ENCODE measurements around the gene ATP5F1A. TPM values are rescaled to one million over a fixed set of nuclear protein-coding genes. Genes with fewer than 3 reads are reported as not detected.

ATP5F1A gene
- total RNA-seq, 1 donor from 2014 or later = 474 TPM

- Histone ChIP-seq H4K20me1 (ENCODE audit: insufficient read depth, low read length) (peaks cover 28% of the 10 kb centered on the region), H3K36me3 (ENCODE audit: insufficient read depth, low read length) (peaks cover 77% of the 10 kb centered on the region)
These were observed 13.7 kb downstream of the ATP5F1A start for GRCh38 chr18:46084431-46084830.

DNA sequence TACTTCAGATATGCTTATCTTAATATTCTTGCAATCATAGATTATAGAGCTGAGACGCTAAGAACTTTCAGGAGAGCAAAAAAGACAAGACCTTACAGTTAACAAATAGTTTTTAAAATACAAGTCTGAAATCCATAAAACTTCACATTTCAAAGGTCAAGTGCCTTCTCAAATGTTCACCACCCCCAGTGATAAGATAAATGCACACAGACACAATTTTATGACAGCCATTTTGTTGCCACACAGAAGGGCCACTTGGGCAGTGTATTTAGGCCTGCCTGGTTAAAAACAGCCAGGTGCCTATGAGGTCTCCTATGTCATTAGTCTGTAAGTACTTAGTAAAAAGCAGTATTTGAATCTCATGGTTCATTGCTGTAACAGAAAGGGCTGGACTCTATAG is 17.9 kb downstream of the ATP5F1A start:
- H3K27me3 Mint-ChIP-seq (ENCODE audit: low read depth, unreplicated experiment) = no peaks in the 10 kb centered on the region
- H3K4me3 Mint-ChIP-seq (ENCODE audit: unreplicated experiment) = no peak overlapping the region
- peaks cover 9% of the 10 kb centered on the region for H3K36me3 Mint-ChIP-seq (ENCODE audit: low read depth, unreplicated experiment)
- no peaks in the 10 kb centered on the region for H3K9me3 Mint-ChIP-seq (ENCODE audit: unreplicated experiment)
- no peak overlapping the region for H3K4me2 ChIP-seq (ENCODE audit: low read length)
- H3K9ac ChIP-seq (ENCODE audit: low read length) = no peak overlapping the region
- peaks cover 8% of the 10 kb centered on the region for H4K20me1 ChIP-seq (ENCODE audit: insufficient read depth, low read length)
- no peak overlapping the region for H2AFZ ChIP-seq (ENCODE audit: low read depth, low read length)
- no peaks in the 10 kb centered on the region for H3K4me1 Mint-ChIP-seq (ENCODE audit: low read depth, unreplicated experiment)
- H3K9me3 ChIP-seq (ENCODE audit: insufficient read depth, low read depth, low read length) = no peaks in the 10 kb centered on the region
- no peaks in the 10 kb centered on the region for H3K79me2 ChIP-seq (ENCODE audit: insufficient read depth, low read length)
- no peak for DNase-seq (ENCODE audit: low read depth)
- no peak overlapping the region for H3K27ac Mint-ChIP-seq (ENCODE audit: unreplicated experiment)
- peaks cover 45% of the 10 kb centered on the region for H3K36me3 ChIP-seq (ENCODE audit: insufficient read depth, low read length)
- no peak overlapping the region for H3K27ac ChIP-seq (ENCODE audit: low read depth, low read length)
- H3K27me3 ChIP-seq (ENCODE audit: insufficient read depth, low read length) = no peaks in the 10 kb centered on the region
- no peak for TF ChIP-seq CTCF (IDR thresholded peaks at IDR 0.05; ENCODE audit: insufficient read depth, low read depth, low read length)
- no peak for TF ChIP-seq EZH2 (IDR thresholded peaks at IDR 0.05; ENCODE audit: insufficient read depth, low read length)
- H3K4me1 ChIP-seq (ENCODE audit: insufficient read depth, low read length) = peaks cover 3% of the 10 kb centered on the region
- no peak overlapping the region for H3K4me3 ChIP-seq (ENCODE audit: insufficient read depth, low read depth, low read length)
- no peak for FAIRE-seq

More at GRCh38 chr18:46084431-46084830, 13.7 kb downstream of the ATP5F1A start:
- no peaks in the 10 kb centered on the region for H3K4me1 ChIP-seq (ENCODE audit: insufficient read depth, low read length)
- peaks cover 1% of the 10 kb centered on the region for H3K9me3 ChIP-seq (ENCODE audit: insufficient read depth, low read depth, low read length)
- no peak overlapping the region for H3K27ac Mint-ChIP-seq (ENCODE audit: unreplicated experiment)
- H3K9ac ChIP-seq (ENCODE audit: low read length) = no peak overlapping the region
- no peak for DNase-seq (ENCODE audit: low read depth)
- H2AFZ ChIP-seq (ENCODE audit: low read depth, low read length) = no peak overlapping the region
- H3K27ac ChIP-seq (ENCODE audit: low read depth, low read length) = no peak overlapping the region
- H3K4me3 Mint-ChIP-seq (ENCODE audit: unreplicated experiment) = no peak overlapping the region
- no peak overlapping the region for H3K4me3 ChIP-seq (ENCODE audit: insufficient read depth, low read depth, low read length)
- no peaks in the 10 kb centered on the region for H3K27me3 Mint-ChIP-seq (ENCODE audit: low read depth, unreplicated experiment)
- H3K36me3 Mint-ChIP-seq (ENCODE audit: low read depth, unreplicated experiment) = peaks cover 30% of the 10 kb centered on the region
- H3K27me3 ChIP-seq (ENCODE audit: insufficient read depth, low read length) = no peaks in the 10 kb centered on the region
- peaks cover 18% of the 10 kb centered on the region for H3K79me2 ChIP-seq (ENCODE audit: insufficient read depth, low read length)
- TF ChIP-seq EZH2 (IDR thresholded peaks at IDR 0.05; ENCODE audit: insufficient read depth, low read length) (no peak), CTCF (IDR thresholded peaks at IDR 0.05; ENCODE audit: insufficient read depth, low read depth, low read length) (no peak)
- FAIRE-seq = no peak
- no peak overlapping the region for H3K4me2 ChIP-seq (ENCODE audit: low read length)
- H3K9me3 Mint-ChIP-seq (ENCODE audit: unreplicated experiment) = peaks cover 6% of the 10 kb centered on the region
- no peaks in the 10 kb centered on the region for H3K4me1 Mint-ChIP-seq (ENCODE audit: low read depth, unreplicated experiment)

DNA sequence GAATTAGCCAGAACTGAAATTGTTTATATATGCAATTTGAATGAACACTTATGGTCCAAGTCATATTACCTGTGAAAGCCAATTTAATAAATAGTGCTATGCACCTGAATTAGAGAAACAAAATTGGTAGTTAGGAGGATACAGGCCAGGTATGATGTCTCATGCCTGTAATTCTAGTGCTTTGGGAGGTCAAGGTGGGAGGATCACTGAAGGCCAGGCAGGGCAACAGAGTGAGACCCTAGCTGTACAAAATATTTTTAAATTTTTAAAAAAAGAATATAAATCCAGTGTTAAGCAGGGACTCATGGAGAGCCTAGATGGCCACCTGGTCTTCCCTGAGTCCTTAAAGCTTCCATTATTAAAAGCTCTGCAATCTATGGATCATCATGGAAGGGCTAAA is 18.8 kb downstream of the ATP5F1A start:
- no peak overlapping the region for H2AFZ ChIP-seq (ENCODE audit: low read depth, low read length)
- TF ChIP-seq EZH2 (IDR thresholded peaks at IDR 0.05; ENCODE audit: insufficient read depth, low read length) (no peak), CTCF (IDR thresholded peaks at IDR 0.05; ENCODE audit: insufficient read depth, low read depth, low read length) (no peak)
- H3K27me3 ChIP-seq (ENCODE audit: insufficient read depth, low read length) = no peaks in the 10 kb centered on the region
- FAIRE-seq (no peak), DNase-seq (ENCODE audit: low read depth) (no peak)
- H3K4me1 Mint-ChIP-seq (ENCODE audit: low read depth, unreplicated experiment) = no peaks in the 10 kb centered on the region
- no peak overlapping the region for H3K4me3 Mint-ChIP-seq (ENCODE audit: unreplicated experiment)
- no peak overlapping the region for H3K4me3 ChIP-seq (ENCODE audit: insufficient read depth, low read depth, low read length)
- peaks cover 8% of the 10 kb centered on the region for H4K20me1 ChIP-seq (ENCODE audit: insufficient read depth, low read length)
- no peaks in the 10 kb centered on the region for H3K9me3 Mint-ChIP-seq (ENCODE audit: unreplicated experiment)
- no peaks in the 10 kb centered on the region for H3K9me3 ChIP-seq (ENCODE audit: insufficient read depth, low read depth, low read length)
- H3K4me1 ChIP-seq (ENCODE audit: insufficient read depth, low read length) = peaks cover 3% of the 10 kb centered on the region
- no peak overlapping the region for H3K27ac ChIP-seq (ENCODE audit: low read depth, low read length)
- H3K79me2 ChIP-seq (ENCODE audit: insufficient read depth, low read length) = no peaks in the 10 kb centered on the region
- no peaks in the 10 kb centered on the region for H3K27me3 Mint-ChIP-seq (ENCODE audit: low read depth, unreplicated experiment)
- H3K9ac ChIP-seq (ENCODE audit: low read length) = no peak overlapping the region
- H3K36me3 Mint-ChIP-seq (ENCODE audit: low read depth, unreplicated experiment) = peaks cover 9% of the 10 kb centered on the region
- no peak overlapping the region for H3K27ac Mint-ChIP-seq (ENCODE audit: unreplicated experiment)
- H3K36me3 ChIP-seq (ENCODE audit: insufficient read depth, low read length) = peaks cover 37% of the 10 kb centered on the region
- H3K4me2 ChIP-seq (ENCODE audit: low read length) = no peak overlapping the region
